CD8-positive, alpha-beta memory T cell (primary cell): ENCODE measurements around the gene DNM3. TPM values are rescaled to one million over a fixed set of nuclear protein-coding genes. Genes with fewer than 3 reads are reported as not detected.

Experiments used
- CTCF ChIA-PET: fragments of 350-600 bp; sonication (Branson Sonifier 250); formaldehyde crosslinking; loops from one replicate; lab custom pipeline; 2021; ENCODE audit warnings: antibody characterized with exemption; lab: Charles Lee
- POLR2A ChIA-PET: fragments of 350-600 bp; sonication (Branson Sonifier 250); formaldehyde crosslinking; loops from one replicate; lab custom pipeline; 2021; ENCODE audit warnings: antibody characterized with exemption; lab: Charles Lee
- DNase-seq, 5 donors: peaks; one replicate each; pipeline versions ENCODE4 v3.0.0 to v3.0.0-alpha.2; 2020 to 2022; ENCODE audit warnings: mixed read lengths in 1 of 5
- H3K27ac ChIP-seq: one replicate; pipeline ENCODE4 v1.7.0; 2013; ENCODE audit warnings: low read depth, mild to moderate bottlenecking, low read length, moderate library complexity
- H3K27me3 ChIP-seq: 2 replicates; pipeline ENCODE4 v1.7.0; 2013; ENCODE audit warnings: low read length, mild to moderate bottlenecking; ENCODE audit not compliant: insufficient read depth, poor library complexity, severe bottlenecking
- H3K36me3 ChIP-seq: 2 replicates; pipeline ENCODE4 v1.7.0; 2013; ENCODE audit warnings: mild to moderate bottlenecking, low read length, moderate library complexity; ENCODE audit not compliant: insufficient read depth
- H3K4me1 ChIP-seq: 2 replicates; pipeline ENCODE4 v1.7.0; 2013; ENCODE audit warnings: mild to moderate bottlenecking, low read length, moderate library complexity; ENCODE audit not compliant: insufficient read depth
- H3K4me3 ChIP-seq: 2 replicates; pipeline ENCODE4 v1.7.0; 2013; ENCODE audit warnings: mild to moderate bottlenecking, low read length
- H3K9me3 ChIP-seq: 2 replicates; pipeline ENCODE4 v1.7.0; 2013; ENCODE audit warnings: mild to moderate bottlenecking, low read length
- H3K27ac Mint-ChIP-seq, 8 donors: one replicate each; pipeline ENCODE4 v1.8.0; 2020 to 2021; ENCODE audit warnings: mixed read lengths in 8 of 8, mild to moderate bottlenecking in 6 of 8, inconsistent platforms in 3 of 8, moderate library complexity in 3 of 8
- H3K27me3 Mint-ChIP-seq, 2 donors: one replicate each; pipeline ENCODE4 v1.8.0; 2020 to 2021; ENCODE audit warnings: mixed read lengths in 2 of 2, mild to moderate bottlenecking in 1 of 2, moderate library complexity in 1 of 2
- H3K36me3 Mint-ChIP-seq, 3 donors: one replicate each; pipeline ENCODE4 v1.8.0; 2020 to 2021; ENCODE audit warnings: mixed read lengths in 3 of 3, inconsistent platforms in 1 of 3, mild to moderate bottlenecking in 1 of 3
- H3K4me1 Mint-ChIP-seq, 3 donors: one replicate each; pipeline ENCODE4 v1.8.0; 2020 to 2021; ENCODE audit warnings: mixed read lengths in 3 of 3, inconsistent platforms in 1 of 3, mild to moderate bottlenecking in 1 of 3
- H3K4me3 Mint-ChIP-seq, 7 donors: one replicate each; pipeline ENCODE4 v1.8.0; 2020 to 2021; ENCODE audit warnings: mixed read lengths in 7 of 7, mild to moderate bottlenecking in 6 of 7, moderate library complexity in 4 of 7, inconsistent platforms in 2 of 7
- H3K9me3 Mint-ChIP-seq, 5 donors: one replicate each; pipeline ENCODE4 v1.8.0; 2020 to 2022; ENCODE audit warnings: mixed read lengths in 5 of 5, mild to moderate bottlenecking in 3 of 5, moderate library complexity in 2 of 5, inconsistent platforms in 1 of 5
- polyA plus RNA-seq: library from polyadenylated mRNA; unstranded; fragments of 300-500 nt; fragmentation: Illumina TruSeq; gene quantifications from one replicate; pipeline ENCODE4 v1.2.3, GENCODE V29; 2021
- total RNA-seq, 2 experiments: library from RNA; stranded (reverse); gene quantifications; one replicate each; pipeline ENCODE4 v1.2.3, GENCODE V29; 2021

DNM3 gene
- total and polyA plus RNA-seq, 3 experiments from 2014 or later: 0.29 to 0.64 (median 0.59) TPM

GRCh38 chr1:172083191-172083590, 241.9 kb downstream of the DNM3 start:
- no peak for DNase-seq
- POLR2A ChIA-PET: no interaction called here
- H3K27me3 ChIP-seq: no peaks in the 10 kb centered on the region
- H3K4me1 ChIP-seq: no peaks in the 10 kb centered on the region
- no peak overlapping the region for H3K4me3 Mint-ChIP-seq
- no peaks in the 10 kb centered on the region for H3K9me3 Mint-ChIP-seq
- no peaks in the 10 kb centered on the region for H3K36me3 ChIP-seq
- peak overlapping the region in 1 of 8 donors; percentile 48 for H3K27ac Mint-ChIP-seq
- H3K27ac ChIP-seq: no peak overlapping the region
- peaks cover 3 to 9% of the 10 kb centered on the region in 2 donors for H3K27me3 Mint-ChIP-seq
- H3K9me3 ChIP-seq: no peaks in the 10 kb centered on the region
- no peaks in the 10 kb centered on the region for H3K4me1 Mint-ChIP-seq
- H3K36me3 Mint-ChIP-seq: peaks cover 0 to 15% (median 2%) of the 10 kb centered on the region in 3 donors
- CTCF ChIA-PET: no interaction called here
- H3K4me3 ChIP-seq: no peak overlapping the region

DNA sequence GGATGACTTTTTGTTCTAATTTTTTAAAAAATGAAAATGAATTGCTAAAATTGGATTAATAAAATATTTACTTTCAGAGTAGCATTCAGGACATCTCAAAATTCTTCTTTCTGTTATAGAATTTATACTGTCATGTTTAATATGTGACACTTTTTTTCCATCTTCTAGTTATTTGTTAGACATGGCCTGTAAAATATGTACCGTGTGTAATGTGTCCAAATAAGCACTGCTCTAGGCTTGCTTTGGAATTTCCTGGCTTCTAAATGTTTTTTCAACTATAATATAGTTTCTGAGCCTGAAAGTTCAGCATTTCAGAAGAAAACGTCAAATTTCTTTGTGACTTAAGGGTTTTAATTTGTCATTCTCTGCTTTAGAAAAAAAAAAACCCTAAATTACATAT, 243.6 kb downstream of the DNM3 start:
- DNase-seq: no peak
- no peak overlapping the region for H3K27ac Mint-ChIP-seq
- Histone ChIP-seq H3K36me3 (no peaks in the 10 kb centered on the region), H3K9me3 (no peaks in the 10 kb centered on the region), H3K4me1 (no peaks in the 10 kb centered on the region), H3K27ac (no peak overlapping the region), H3K27me3 (no peaks in the 10 kb centered on the region), H3K4me3 (no peak overlapping the region)
- H3K9me3 Mint-ChIP-seq: no peaks in the 10 kb centered on the region
- H3K4me1 Mint-ChIP-seq: no peaks in the 10 kb centered on the region
- CTCF ChIA-PET: interaction anchor here (0.9 kb wide), 1 partner anchor 10 kb away, joined by 3 read pairs; no protein-coding TSS in a partner anchor
- no peak overlapping the region for H3K4me3 Mint-ChIP-seq
- peaks cover 0 to 3% of the 10 kb centered on the region in 2 donors for H3K27me3 Mint-ChIP-seq
- H3K36me3 Mint-ChIP-seq: peaks cover 0 to 15% (median 2%) of the 10 kb centered on the region in 3 donors
- POLR2A ChIA-PET: no interaction called here

DNA sequence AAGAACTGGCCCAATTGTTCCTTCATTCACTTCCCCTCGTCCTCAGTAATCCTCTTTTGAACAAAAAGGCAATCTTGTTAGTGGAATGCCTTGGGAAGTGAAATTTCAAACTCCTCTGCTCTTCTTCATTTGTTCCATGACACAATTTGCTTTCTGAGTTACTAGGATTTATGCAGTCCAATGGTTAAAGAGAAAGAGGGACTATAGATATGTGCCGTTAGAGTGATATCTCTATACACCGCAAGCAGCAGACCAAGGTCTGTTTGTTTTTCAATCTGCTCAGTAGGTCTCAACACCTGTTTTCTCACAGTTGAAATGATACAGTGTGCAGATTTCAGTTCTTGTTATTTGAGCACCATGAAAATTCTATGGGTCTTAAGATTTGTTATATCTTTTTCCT, 244.0 kb downstream of the DNM3 start:
- Histone ChIP-seq H3K4me3 (no peak overlapping the region), H3K9me3 (no peaks in the 10 kb centered on the region), H3K36me3 (no peaks in the 10 kb centered on the region), H3K4me1 (no peaks in the 10 kb centered on the region), H3K27ac (no peak overlapping the region), H3K27me3 (no peaks in the 10 kb centered on the region)
- H3K27ac Mint-ChIP-seq: no peak overlapping the region
- ChIA-PET CTCF (no interaction called here), POLR2A (no interaction called here)
- H3K9me3 Mint-ChIP-seq: no peaks in the 10 kb centered on the region
- H3K27me3 Mint-ChIP-seq: peaks cover 0 to 3% of the 10 kb centered on the region in 2 donors
- peaks cover 3 to 4% (median 4%) of the 10 kb centered on the region in 3 donors for H3K4me1 Mint-ChIP-seq
- no peak overlapping the region for H3K4me3 Mint-ChIP-seq
- no peak for DNase-seq
- peaks cover 0 to 15% (median 2%) of the 10 kb centered on the region in 3 donors for H3K36me3 Mint-ChIP-seq

- no peaks in the 10 kb centered on the region for H3K27me3 ChIP-seq
- H3K4me1 ChIP-seq: no peaks in the 10 kb centered on the region
- ChIA-PET CTCF (no interaction called here), POLR2A (no interaction called here)
- Mint-ChIP-seq H3K4me1 (peaks cover 4 to 6% (median 4%) of the 10 kb centered on the region in 3 donors), H3K27ac (no peak overlapping the region), H3K36me3 (peaks cover 0 to 15% (median 2%) of the 10 kb centered on the region in 3 donors), H3K9me3 (no peaks in the 10 kb centered on the region), H3K27me3 (peaks cover 0 to 5% of the 10 kb centered on the region in 2 donors), H3K4me3 (no peak overlapping the region)
- no peaks in the 10 kb centered on the region for H3K9me3 ChIP-seq
- H3K27ac ChIP-seq: no peak overlapping the region
- H3K4me3 ChIP-seq: no peak overlapping the region
- H3K36me3 ChIP-seq: no peaks in the 10 kb centered on the region
- DNase-seq: no peak
Measured at GRCh38 chr1:172086137-172086536, 244.8 kb downstream of the DNM3 start.

DNA sequence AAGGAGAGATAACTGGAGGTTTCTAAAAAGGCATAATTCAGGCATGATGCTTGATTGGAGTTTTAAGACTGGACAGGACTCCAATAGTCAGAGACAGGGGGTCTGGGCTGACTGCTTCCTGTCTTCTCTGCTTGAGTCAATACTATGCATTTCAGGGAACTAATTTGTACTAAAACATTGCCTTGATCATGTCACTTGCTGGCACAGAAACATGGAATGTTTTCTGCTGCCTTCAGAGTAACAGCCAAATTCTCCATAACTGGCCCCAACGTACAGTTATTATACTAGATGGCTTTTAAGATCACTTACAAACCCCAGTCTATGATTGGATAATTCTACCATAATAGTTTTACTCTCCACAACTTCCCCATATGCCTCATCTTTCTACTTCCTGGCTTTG, 247.0 kb downstream of the DNM3 start:
- no peaks in the 10 kb centered on the region for H3K9me3 Mint-ChIP-seq
- H3K27me3 Mint-ChIP-seq: peaks cover 0 to 3% of the 10 kb centered on the region in 2 donors
- H3K36me3 Mint-ChIP-seq: peaks cover 0 to 4% (median 0%) of the 10 kb centered on the region in 3 donors
- Histone ChIP-seq H3K9me3 (no peaks in the 10 kb centered on the region), H3K4me1 (no peaks in the 10 kb centered on the region), H3K27ac (no peak overlapping the region), H3K4me3 (no peak overlapping the region), H3K36me3 (no peaks in the 10 kb centered on the region), H3K27me3 (no peaks in the 10 kb centered on the region)
- peaks cover 4 to 6% (median 4%) of the 10 kb centered on the region in 3 donors for H3K4me1 Mint-ChIP-seq
- ChIA-PET POLR2A (no interaction called here), CTCF (no interaction called here)
- no peak for DNase-seq
- no peak overlapping the region for H3K27ac Mint-ChIP-seq
- no peak overlapping the region for H3K4me3 Mint-ChIP-seq

DNA sequence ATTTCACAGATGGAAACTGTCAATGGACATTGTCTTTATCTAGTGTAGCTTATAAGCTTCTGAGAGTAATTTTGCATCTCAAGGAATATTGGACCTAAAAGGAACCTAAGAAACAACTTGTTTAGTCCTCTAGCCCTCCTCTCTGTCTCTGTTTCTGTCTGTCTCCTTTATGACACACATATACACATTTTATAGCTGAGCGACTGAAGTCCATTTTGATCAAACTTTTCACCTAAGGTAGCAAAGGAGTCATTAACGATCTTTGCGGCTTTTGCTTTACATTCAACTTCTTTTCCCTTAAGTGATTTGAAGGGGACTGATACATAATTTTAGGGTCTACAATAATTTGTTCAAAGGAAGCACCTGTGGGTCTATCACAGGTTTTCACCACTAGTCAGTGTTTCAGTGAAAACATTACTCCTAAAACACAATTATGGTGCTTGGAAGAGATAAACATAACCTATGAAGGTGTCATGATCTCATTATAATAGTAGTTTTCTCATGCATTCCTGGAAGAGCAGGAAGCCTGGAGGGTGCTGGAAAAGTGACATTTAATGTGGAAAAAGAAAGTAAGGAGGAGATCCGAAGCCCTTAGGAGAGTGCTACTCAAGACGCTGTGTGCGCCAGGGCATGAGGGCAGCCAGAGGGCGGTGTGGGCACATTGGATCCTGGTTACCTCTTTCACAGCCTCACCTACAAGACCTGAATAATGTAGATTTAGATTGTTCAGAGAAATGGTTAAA, 248.6 kb downstream of the DNM3 start:
- Histone ChIP-seq H3K36me3 (no peaks in the 10 kb centered on the region), H3K9me3 (no peaks in the 10 kb centered on the region), H3K4me1 (no peaks in the 10 kb centered on the region), H3K27me3 (no peaks in the 10 kb centered on the region), H3K4me3 (no peak overlapping the region), H3K27ac (no peak overlapping the region)
- Mint-ChIP-seq H3K27ac (peak overlapping the region in 1 of 8 donors; percentile 63), H3K36me3 (no peaks in the 10 kb centered on the region), H3K27me3 (peaks cover 0 to 3% of the 10 kb centered on the region in 2 donors), H3K4me3 (no peak overlapping the region), H3K9me3 (no peaks in the 10 kb centered on the region), H3K4me1 (peaks cover 4 to 6% (median 4%) of the 10 kb centered on the region in 3 donors)
- ChIA-PET CTCF (interaction anchor here (0.7 to 1.7 kb wide), 13 partner anchors 9 to 355 kb away, joined by 3 to 10 read pairs (median 4); no protein-coding TSS in a partner anchor), POLR2A (no interaction called here)
- peak; percentile 29 to 68 (median 42) for DNase-seq

- Histone ChIP-seq H3K36me3 (no peaks in the 10 kb centered on the region), H3K9me3 (no peaks in the 10 kb centered on the region), H3K27ac (no peak overlapping the region), H3K27me3 (no peaks in the 10 kb centered on the region), H3K4me1 (no peaks in the 10 kb centered on the region), H3K4me3 (no peak overlapping the region)
- Mint-ChIP-seq H3K27me3 (peaks cover 0 to 3% of the 10 kb centered on the region in 2 donors), H3K36me3 (no peaks in the 10 kb centered on the region), H3K4me3 (no peak overlapping the region), H3K9me3 (no peaks in the 10 kb centered on the region), H3K27ac (peak overlapping the region in 1 of 8 donors; percentile 63), H3K4me1 (peaks cover 4 to 6% (median 4%) of the 10 kb centered on the region in 3 donors)
- DNase-seq: no peak
- ChIA-PET POLR2A (no interaction called here), CTCF (interaction anchor here (0.7 to 1.7 kb wide), 11 partner anchors 8 to 354 kb away, joined by 3 to 10 read pairs (median 4); no protein-coding TSS in a partner anchor)
Measured at GRCh38 chr1:172090511-172090817, 249.2 kb downstream of the DNM3 start.

- Histone ChIP-seq H3K36me3 (no peaks in the 10 kb centered on the region), H3K4me3 (no peak overlapping the region), H3K4me1 (no peaks in the 10 kb centered on the region), H3K27ac (no peak overlapping the region), H3K27me3 (no peaks in the 10 kb centered on the region), H3K9me3 (no peaks in the 10 kb centered on the region)
- Mint-ChIP-seq H3K27me3 (peaks cover 0 to 3% of the 10 kb centered on the region in 2 donors), H3K4me3 (no peak overlapping the region), H3K36me3 (no peaks in the 10 kb centered on the region), H3K27ac (no peak overlapping the region), H3K4me1 (no peaks in the 10 kb centered on the region), H3K9me3 (no peaks in the 10 kb centered on the region)
- CTCF ChIA-PET: no interaction called here
- POLR2A ChIA-PET: no interaction called here
- no peak for DNase-seq
Measured at GRCh38 chr1:172095846-172096245, 254.5 kb downstream of the DNM3 start.
